ENCODE results near the gene CMIP.

Gene CMIP

DNA sequence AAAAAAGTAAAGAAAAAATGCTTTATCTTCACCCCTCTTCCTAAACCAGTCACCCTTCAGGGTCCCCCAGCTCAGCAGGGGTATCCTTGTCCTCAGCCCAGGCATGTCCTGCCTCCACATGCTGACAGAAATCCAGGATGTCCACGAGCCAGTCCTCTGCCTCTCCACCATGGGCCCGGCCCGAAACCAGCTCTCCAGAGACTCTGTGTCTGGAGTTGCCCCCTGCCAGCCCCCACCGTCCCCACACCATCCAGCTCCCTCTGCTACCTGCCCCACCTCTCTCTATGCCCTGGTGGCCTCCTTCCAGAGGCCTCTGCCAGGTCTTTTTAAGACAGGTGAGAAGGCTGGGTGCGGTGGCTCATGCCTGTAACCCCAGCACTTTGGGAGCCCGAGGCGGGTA lies 268.1 kb downstream of the CMIP start:
- DNase-seq (ENCODE audit: low read depth): no peak
- TF ChIP-seq, protein P1, sequence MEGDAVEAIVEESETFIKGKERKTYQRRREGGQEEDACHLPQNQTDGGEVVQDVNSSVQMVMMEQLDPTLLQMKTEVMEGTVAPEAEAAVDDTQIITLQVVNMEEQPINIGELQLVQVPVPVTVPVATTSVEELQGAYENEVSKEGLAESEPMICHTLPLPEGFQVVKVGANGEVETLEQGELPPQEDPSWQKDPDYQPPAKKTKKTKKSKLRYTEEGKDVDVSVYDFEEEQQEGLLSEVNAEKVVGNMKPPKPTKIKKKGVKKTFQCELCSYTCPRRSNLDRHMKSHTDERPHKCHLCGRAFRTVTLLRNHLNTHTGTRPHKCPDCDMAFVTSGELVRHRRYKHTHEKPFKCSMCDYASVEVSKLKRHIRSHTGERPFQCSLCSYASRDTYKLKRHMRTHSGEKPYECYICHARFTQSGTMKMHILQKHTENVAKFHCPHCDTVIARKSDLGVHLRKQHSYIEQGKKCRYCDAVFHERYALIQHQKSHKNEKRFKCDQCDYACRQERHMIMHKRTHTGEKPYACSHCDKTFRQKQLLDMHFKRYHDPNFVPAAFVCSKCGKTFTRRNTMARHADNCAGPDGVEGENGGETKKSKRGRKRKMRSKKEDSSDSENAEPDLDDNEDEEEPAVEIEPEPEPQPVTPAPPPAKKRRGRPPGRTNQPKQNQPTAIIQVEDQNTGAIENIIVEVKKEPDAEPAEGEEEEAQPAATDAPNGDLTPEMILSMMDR (IDR thresholded peaks at IDR 0.05; ENCODE audit: low read length, missing control alignments): no peak

DNA sequence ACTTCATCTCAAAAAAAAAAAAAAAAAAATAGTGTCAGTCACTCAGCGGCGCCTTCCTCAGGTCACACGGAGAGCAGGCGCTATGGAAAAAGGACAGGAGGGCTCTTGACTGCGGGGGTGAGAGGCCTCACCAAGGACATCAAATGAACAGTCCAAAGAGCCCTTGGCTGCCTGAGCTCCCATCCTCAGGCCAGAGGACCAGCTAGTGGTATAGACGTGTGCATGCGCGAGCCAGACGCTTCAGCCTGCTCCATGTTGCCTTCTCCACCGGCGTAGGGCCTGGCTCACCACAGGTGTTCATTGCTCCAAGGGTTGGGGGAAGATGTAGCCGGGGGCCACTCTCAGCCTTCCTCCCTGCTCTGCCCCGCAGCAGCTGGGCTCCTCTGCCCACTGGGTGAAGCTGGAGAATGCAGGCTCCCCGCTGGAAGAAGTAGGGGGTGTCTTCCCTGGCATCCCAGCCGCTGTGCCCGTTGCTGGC lies 268.7 kb downstream of the CMIP start:
- no peak for DNase-seq (ENCODE audit: low read depth)
- H3K4me3 ChIP-seq (replicated peaks; ENCODE audit: low read depth, low read length): no peak overlapping the region
- TF ChIP-seq, protein P1 (IDR thresholded peaks at IDR 0.05; ENCODE audit: low read length, missing control alignments): no peak

More for the DNA sequence above, 268.1 kb downstream of the CMIP start:
- H3K4me3 ChIP-seq (replicated peaks; ENCODE audit: low read depth, low read length): no peak overlapping the region

DNA sequence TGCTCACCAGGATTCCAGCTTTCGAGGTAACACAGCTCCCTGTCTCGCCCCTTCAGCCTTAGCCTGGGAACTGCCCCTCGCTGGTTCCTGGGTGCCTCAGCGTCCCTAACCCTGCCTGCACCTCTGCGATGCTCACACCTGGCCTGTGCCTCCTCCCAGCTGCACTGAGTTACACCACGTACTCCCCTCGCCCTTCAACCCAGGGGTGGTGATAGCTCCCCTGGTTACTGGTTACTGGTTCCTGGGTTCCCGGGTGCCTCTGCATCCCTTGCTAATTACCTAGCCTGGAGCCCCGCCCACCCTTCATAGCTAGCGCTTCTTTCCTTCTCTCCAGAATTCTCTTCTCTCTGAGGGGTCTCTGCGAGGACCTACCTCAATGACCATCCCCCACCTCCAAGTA lies 269.2 kb downstream of the CMIP start:
- TF ChIP-seq, protein P1 (IDR thresholded peaks at IDR 0.05; ENCODE audit: low read length, missing control alignments): no peak
- no peak overlapping the region for H3K4me3 ChIP-seq (replicated peaks; ENCODE audit: low read depth, low read length)
- DNase-seq (ENCODE audit: low read depth): no peak

DNA sequence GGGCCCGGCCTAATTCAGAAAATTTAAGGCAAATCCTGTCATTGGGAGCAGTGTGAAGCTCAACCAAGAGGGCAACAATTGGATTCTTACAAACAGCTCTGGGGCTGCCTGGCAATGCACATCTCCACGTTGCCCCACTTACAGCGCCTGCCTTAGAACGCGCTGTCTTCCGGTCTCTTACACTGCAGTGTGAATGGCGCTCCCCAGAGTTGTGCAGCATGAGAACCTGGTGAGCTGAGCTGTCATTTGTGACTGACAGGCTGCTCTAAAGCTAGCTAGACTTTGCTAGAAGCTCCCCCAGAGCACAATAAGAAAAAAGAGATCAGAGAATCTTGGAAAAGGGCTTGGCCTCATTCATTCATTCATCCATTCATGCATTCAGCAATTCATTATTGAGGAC lies 270.0 kb downstream of the CMIP start:
- H3K4me3 ChIP-seq (replicated peaks; ENCODE audit: low read depth, low read length): no peak overlapping the region
- TF ChIP-seq, protein P1 (IDR thresholded peaks at IDR 0.05; ENCODE audit: low read length, missing control alignments): no peak
- DNase-seq (ENCODE audit: low read depth): no peak

DNA sequence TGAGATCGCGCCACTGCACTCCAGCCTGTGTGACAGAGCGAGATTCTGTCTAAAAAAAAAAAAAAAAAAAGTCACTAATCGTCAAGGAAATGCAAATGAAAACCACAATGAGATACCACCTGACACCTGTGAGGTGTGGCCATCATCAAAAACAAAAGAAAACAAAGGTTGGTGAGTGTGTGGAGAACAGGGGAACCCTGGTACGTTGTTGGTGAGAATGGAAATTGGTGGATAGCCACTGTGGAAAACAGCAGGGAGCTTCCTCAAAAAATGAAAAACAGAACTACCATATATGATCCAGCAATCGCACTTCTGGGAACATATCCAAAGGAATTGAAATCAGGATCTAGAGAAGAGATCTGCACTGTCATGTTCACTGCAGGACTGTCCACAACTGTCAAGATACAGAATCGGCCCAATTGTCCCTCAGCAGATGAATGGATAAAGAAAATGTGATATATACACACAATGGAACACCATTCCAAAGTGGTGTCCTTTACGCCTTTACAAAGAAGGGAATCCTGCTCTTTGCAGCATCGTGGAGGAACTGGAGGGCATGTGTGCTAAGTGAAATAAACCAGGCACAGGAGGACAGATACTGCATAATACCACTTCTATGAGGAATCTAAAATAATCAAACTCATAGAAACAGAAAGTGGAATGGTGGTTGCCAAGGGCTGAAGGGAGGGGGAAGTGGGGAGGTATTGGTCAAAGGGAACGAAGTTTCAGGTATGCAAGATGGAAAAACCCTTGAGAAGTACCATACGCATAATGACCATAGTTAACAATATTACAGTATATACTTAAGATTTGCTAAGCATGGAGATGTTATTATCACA lies 271.0 kb downstream of the CMIP start:
- TF ChIP-seq, protein P1 (IDR thresholded peaks at IDR 0.05; ENCODE audit: low read length, missing control alignments): no peak
- H3K4me3 ChIP-seq (replicated peaks; ENCODE audit: low read depth, low read length): no peak overlapping the region
- no peak for DNase-seq (ENCODE audit: low read depth)

DNA sequence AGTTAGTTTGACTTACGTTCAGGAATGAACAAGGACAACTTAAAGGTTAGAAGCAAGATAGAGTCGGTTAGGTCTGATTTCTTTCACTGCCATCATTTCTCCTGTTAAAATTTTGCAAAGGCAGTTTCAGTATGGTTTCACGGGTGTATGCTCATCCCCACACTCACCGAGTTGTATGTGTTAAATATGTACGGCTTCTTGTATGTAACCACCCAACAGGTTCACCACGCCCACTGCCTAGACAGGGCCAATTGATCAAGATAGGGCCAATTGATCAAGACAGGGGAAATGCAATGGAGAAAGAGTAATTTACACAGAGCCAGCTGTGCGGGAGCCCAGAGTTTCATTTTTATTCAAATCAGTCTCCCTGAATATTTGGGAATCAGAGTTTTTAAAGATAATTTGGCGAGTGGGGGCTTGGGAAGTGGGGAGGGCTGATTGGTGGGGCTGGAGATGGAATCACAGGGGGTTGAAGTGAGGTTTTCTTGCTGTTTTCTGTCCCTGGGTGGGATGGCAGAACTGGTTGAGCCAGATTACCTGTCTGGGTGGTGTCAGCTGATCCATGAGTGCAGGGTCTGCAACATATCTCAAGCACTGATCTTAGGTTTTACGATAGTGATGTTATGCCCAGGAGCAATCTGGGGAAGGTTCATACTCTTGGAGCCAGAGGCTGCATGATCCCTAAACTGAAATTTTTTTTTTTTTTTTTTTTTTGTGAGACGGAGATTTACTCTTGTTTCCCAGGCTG lies 272.0 kb downstream of the CMIP start:
- TF ChIP-seq, protein P1 (IDR thresholded peaks at IDR 0.05; ENCODE audit: low read length, missing control alignments): no peak
- H3K4me3 ChIP-seq (replicated peaks; ENCODE audit: low read depth, low read length): no peak overlapping the region
- no peak for DNase-seq (ENCODE audit: low read depth)
